SKM-1 treated with dmso at 0.1 percent for 144 hours (cell line): ENCODE data around the gene CNTROB.
A peak's percentile ranks its signal among the peaks of the same experiment; 100 is the strongest.

Source experiments
- DNase-seq: peaks from one replicate; lab custom pipeline; 2025; ENCODE audit not compliant: unreplicated experiment; lab: John Stamatoyannopoulos, UW

The CNTROB gene

GRCh38 chr17:7909089-7909488 lies 22.9 kb upstream of the CNTROB start:
- DNase-seq, result no peak

- no peak for DNase-seq
These were observed 21.7 kb upstream of the CNTROB start for GRCh38 chr17:7910281-7910680.

GRCh38 chr17:7910711-7911110 lies 21.3 kb upstream of the CNTROB start:
- no peak for DNase-seq

- DNase-seq, result no peak
These were observed 20.9 kb upstream of the CNTROB start for GRCh38 chr17:7911116-7911515.

DNA sequence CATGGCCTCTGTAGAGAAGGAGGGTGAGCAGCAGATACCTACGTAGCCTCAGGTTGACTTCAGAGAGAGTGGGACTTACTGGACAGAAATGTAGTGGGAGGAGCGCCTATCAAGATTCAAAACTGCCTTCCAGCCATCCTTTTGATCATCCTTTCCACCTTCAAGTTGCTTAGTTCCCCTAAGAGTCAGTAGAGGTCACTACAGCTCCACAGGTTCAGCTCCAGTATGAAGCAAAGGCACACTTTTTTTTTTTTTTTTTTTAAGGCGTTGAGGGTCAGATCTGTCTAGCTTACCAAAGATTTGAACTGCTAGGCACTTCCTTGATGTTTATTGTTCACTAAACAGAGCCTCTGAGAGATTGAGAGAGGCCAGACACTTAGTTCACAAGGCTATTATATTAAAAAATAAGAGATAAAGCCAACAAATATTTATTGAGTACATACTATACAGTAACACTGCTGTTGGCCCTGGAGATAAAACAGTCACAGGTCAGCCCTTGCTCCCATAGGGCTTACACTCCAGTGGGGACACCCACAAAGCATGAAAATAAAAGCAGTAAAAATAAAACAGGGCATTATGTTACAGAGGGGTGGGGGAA lies 19.0 kb upstream of the CNTROB start:
- DNase-seq, result peak; percentile 40

GRCh38 chr17:7915179-7915610 lies 16.8 kb upstream of the CNTROB start:
- DNase-seq, result no peak

DNA sequence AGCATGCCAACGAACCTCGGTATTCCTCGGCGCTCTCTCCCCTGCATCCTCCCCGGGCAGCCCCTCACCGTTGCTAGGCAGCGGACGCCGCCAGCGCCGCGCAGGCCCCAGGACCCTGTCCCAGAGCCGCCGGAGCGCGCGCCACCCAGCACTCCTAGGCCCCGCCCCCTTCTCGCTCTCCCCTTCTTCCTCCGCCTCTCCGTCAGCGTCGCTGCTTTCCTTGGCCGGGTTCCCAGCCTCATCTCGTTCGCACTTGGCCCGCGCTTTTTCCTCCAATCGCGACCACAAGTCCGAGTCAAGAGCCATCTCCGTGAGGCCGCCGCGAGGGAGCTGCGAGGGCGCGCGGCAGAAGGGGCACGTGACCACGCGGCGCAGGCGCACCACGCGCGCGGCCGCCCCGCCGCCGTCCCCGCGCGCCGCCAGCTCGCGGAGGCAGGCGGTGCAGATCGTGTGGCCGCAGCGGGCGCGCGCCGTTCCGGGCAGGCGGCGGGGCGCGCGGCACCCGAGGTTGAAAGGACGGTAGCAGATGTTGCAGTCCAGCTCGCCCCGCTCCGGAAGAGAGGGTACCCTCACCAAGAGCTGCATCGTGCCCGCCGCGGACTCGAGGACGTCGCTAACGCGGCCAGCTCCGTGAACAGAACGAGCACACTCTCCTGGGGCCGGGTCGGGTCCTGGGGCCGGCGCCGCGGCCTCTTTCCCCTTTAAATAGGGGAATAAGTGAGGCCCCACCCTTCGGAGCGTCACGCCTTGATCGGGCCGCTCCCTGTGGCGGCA lies 16.2 kb upstream of the CNTROB start, which contains the start of gene RNF227:
TSS of gene RNF227 (minus strand) at position 679 of the 774 bp plus-strand sequence. CDS start at position 585, 94 bp downstream.
- peak; percentile 63 for DNase-seq

GRCh38 chr17:7916385-7916682 lies 15.7 kb upstream of the CNTROB start:
- no peak for DNase-seq

DNA sequence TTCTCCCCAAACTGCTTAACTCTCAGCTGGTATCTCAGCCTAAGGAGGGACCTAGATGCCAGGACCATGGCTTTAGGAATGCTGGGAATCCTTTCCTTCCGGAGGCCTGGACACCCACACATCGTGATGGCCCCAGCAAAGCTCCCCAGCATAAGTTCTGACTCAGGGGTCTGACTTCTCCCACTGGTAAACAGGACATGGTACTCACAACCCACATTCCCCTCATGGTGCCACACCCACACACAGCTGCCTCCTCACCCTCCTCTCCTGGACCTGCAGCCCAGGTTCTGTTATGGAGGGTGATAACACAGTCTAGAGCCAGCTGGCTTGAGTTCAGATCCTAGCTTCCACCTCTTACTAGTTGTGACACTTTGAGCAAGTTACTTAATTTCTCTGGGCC lies 15.2 kb upstream of the CNTROB start:
- no peak for DNase-seq

- no peak for DNase-seq
These were observed 9.6 kb upstream of the CNTROB start for GRCh38 chr17:7922269-7922844.

DNA sequence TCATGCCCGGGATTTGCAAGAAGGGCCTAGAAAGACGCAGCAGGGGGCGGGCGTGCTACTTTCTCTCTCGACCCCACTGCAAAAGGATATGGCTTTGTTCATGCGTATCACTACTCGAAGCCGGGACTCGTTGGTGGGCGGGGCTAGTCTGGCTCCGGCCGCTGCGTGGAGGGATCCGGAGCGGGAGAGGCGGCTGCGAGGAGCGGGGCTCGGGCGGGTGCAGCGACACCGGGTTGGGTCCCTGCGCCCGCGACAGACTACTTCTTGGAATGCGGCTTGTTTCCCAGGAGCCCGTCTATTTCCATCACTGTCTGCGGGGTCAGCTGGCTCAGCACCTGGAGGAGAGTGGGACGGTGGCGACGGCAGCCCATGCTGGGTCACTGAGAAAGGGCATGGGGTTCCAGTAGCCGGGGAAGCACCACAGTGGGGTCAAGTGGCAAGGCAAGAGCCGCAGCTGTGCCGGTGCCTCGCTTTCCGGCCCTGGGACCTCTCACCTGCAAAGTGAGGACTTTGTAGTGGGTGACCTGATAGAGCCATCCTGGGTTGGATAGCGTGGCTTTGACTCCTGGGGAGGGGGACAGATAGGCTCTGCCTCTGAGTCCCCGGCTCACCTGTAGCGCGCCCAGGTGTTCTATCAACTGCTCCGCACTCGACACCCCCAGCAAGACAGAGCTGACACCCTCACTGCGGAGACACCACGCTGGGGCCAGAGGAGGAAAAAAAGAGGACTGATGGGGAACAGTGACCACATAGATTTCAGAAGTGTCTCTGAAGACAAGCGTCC lies 9.0 kb upstream of the CNTROB start:
- DNase-seq, result no peak

- DNase-seq, result no peak
These were observed 4.4 kb upstream of the CNTROB start for GRCh38 chr17:7927596-7927995.

- DNase-seq, result no peak
These were observed 2.6 kb upstream of the CNTROB start, which contains the start of gene KCNAB3 for GRCh38 chr17:7929158-7930023. KCNAB3 (minus strand) TSS chr17:7929856; CDS start chr17:7929435, 421 bp downstream.

DNA sequence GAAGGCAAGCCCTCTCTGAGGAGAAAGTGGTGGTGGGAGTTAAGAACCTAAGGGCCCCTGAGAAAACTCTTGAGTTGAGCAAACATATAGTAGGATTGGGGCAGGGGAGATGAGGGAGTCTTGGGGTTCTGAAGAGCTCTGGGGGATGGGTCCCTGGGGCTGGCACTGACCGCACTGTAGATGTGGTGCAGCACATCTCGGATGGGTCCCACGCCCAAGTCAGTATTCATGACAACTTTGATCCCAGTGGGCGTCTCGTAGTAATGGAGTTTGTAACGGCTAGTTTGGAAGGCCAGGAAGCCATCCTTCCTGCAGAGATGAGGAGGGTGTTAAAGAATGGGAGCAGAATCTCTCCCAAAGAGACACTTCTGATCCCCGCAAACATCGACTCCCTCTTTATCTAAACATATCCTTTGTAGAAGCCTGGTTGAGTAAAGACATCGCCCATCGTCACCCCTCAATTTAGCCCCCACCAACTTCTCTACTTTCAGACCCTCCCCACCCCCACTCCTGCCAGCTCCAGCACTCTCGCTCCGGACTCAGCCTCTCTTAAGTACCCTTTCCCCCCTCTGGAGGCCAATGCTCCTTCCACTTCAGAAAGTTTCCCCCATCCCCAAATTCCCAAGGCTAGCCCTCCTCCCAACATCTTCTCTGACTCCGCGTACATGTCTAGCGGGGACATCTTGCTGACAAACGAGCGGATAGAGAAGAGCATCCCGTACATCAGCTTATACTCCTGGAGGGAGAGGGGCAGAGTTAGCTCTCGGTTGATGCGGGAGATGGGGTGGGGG lies 970 bp upstream of the CNTROB start:
- no peak for DNase-seq

- DNase-seq, result no peak
These were observed 481 bp downstream of the CNTROB start for GRCh38 chr17:7932483-7932891.

- DNase-seq, result no peak
These were observed 943 bp downstream of the CNTROB start for GRCh38 chr17:7932949-7933348.

- DNase-seq, result no peak
These were observed 3.9 kb downstream of the CNTROB start for GRCh38 chr17:7935859-7936258.

DNA sequence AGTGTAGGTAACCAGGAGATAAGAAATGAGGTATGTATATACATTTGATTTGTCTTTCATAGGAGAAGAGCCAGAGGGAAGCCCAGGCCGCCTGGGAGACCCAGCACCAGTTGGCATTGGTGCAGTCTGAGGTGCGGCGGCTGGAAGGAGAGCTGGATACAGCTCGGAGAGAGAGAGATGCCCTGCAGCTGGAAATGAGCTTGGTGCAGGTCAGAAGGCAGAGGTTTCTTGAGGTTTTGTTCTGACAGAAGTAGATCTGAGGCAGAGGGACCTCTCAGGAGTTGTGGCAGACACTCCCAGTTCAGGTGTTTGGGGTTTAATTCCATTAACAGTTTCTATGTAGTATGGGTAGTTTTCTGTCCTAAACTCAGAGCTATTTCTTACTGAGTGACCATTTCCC lies 8.0 kb downstream of the CNTROB start:
- no peak for DNase-seq

- DNase-seq, result no peak
These were observed 8.7 kb downstream of the CNTROB start for GRCh38 chr17:7940743-7941142.

- no peak for DNase-seq
These were observed 11.3 kb downstream of the CNTROB start for GRCh38 chr17:7943291-7943690.
